Measurements from ENCODE around the gene CTDNEP1.

DNA sequence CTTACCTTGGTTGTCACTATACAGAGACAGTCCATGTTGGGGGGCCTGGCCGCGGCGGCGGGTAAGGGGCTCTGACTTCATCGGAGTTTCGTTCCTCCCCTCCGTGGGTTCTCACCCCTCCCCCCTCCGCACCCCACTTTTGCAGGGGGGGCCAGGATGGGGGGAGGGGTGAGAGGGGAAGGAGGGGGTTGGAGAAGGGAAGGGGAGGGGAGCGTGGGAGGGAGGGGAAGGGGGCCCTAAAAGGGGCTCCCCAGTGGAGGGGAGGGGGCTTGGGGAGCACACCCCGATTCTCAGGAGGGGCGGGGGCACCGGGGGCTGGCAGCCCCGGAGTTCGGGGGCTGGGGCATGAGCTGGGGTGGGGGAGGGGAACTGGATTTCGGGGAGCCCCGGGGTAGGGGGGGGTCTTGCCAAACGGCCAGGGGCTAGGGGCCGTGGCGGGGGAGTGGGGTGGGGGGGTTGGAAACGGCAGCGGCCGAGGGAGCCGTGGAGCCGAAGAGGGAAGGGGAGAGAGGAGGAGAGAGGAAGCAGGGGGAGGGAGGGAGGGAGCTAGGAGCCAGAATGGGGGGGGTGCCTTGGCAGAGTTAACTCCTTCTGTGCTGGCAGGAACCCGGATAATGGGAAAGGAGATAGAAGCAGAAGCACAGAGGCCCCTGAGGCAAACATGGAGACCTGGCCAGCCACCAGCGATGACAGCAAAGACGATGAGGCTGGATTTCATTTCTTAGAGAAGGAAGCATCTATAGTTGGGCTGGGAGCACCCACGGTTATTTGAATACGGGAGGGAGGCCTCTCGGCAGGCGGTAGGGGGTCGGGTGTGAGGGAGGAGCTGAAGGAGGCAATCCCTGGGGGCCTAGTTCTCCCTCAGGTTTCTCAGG lies 34.2 kb downstream of the CTDNEP1 start:
- no peak for TF ChIP-seq POLR2A (IDR thresholded peaks at IDR 0.05)
- TF ChIP-seq, protein P1, sequence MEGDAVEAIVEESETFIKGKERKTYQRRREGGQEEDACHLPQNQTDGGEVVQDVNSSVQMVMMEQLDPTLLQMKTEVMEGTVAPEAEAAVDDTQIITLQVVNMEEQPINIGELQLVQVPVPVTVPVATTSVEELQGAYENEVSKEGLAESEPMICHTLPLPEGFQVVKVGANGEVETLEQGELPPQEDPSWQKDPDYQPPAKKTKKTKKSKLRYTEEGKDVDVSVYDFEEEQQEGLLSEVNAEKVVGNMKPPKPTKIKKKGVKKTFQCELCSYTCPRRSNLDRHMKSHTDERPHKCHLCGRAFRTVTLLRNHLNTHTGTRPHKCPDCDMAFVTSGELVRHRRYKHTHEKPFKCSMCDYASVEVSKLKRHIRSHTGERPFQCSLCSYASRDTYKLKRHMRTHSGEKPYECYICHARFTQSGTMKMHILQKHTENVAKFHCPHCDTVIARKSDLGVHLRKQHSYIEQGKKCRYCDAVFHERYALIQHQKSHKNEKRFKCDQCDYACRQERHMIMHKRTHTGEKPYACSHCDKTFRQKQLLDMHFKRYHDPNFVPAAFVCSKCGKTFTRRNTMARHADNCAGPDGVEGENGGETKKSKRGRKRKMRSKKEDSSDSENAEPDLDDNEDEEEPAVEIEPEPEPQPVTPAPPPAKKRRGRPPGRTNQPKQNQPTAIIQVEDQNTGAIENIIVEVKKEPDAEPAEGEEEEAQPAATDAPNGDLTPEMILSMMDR (IDR thresholded peaks at IDR 0.05 in 4 of 5, conservative IDR thresholded peaks at IDR 0.05 in 1 of 5): no peak
